D721Med (cell line): ENCODE data around the gene SIKE1.
"Not testable (repeated sequence)": the region's sequence is repeated elsewhere in the genome, so short reads cannot be mapped to it uniquely, and the experiment has no call there.

Source experiments
- DNase-seq: peaks from one replicate; pipeline ENCODE4 v3.0.0; 2011; ENCODE audit warnings: low spot score; ENCODE audit not compliant: insufficient read length
- FAIRE-seq: peaks from 2 replicates; lab custom pipeline; 2011; peaks lifted over from hg19 to GRCh38; lab: Jason Lieb, UNC
- CTCF ChIP-seq: IDR thresholded peaks from 2 replicates; pipeline ENCODE4 v1.5.1; 2012; ENCODE audit warnings: mild to moderate bottlenecking, control low read depth; ENCODE audit not compliant: insufficient read depth; ENCODE audit errors: missing control alignments

SIKE1 gene

GRCh38 chr1:114794038-114794437 is 13.6 kb upstream of the SIKE1 start:
- FAIRE-seq (no peak), DNase-seq (no peak)
- no peak for TF ChIP-seq CTCF

DNA sequence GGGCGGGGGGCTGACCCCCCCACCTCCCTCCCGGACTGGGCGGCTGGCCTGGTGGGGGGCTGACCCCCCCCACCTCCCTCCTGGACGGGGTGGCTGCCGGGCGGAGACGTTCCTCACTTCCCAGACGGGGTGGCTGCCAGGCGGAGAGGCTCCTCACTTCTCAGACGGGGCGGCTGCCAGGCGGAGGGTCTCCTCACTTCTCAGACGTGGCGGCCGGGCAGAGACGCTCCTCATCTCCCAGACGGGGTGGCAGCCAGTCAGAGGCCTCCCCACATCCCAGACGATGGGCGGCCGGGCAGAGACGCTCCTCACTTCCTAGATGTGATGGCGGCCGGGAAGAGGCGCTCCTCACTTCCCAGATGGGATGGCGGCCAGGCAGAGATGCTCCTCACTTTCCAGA is 10.1 kb upstream of the SIKE1 start:
- DNase-seq, FAIRE-seq: not testable (repeated sequence)

GRCh38 chr1:114786440-114786839 is 6.0 kb upstream of the SIKE1 start:
- FAIRE-seq, DNase-seq: not testable (repeated sequence)

GRCh38 chr1:114782476-114782875 is 2.0 kb upstream of the SIKE1 start:
- no peak for FAIRE-seq
- TF ChIP-seq CTCF, result no peak

DNA sequence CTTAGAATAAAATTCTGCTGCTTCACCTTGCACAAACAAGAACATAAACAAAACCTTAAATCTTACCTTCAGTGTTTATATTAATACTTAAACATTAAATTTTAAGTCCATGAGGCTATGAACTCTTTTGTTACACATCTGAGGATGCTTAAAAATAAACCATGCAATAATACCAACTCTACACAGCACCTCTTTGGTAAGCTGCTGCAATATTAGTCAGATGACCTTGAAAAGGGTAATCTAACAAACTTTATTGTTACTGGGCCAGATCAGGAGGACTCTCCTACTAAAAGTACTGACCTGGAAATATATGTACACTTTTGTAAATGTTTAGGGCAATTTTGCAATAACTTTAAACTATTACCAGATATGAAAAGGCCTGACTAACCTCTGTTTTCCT is 763 bp downstream of the SIKE1 start:
- FAIRE-seq, result no peak
- TF ChIP-seq CTCF, result no peak
- DNase-seq, result no peak

More at GRCh38 chr1:114782476-114782875, 2.0 kb upstream of the SIKE1 start:
- no peak for DNase-seq

DNA sequence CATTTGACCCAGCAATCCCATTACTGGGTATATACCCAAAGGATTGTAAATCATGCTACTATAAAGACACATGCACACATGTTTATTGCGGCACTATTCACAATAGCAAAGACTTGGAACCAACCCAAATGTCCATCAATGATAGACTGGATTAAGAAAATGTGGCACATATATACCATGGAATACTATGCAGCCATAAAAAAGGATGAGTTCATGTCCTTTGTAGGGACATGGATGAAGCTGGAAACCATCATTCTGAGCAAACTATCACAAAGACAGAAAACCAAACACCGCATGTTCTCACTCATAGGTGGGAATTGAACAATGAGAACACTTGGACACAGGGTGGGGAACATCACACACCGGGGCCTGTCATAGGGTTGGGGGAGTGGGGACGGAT is 3.8 kb downstream of the SIKE1 start:
- DNase-seq, FAIRE-seq: not testable (repeated sequence)

GRCh38 chr1:114771992-114772391 is 8.5 kb downstream of the SIKE1 start:
- DNase-seq (no peak), FAIRE-seq (no peak)
- TF ChIP-seq CTCF, result no peak

GRCh38 chr1:114770989-114771388 is 9.5 kb downstream of the SIKE1 start:
- FAIRE-seq, result no peak

More at GRCh38 chr1:114770989-114771388, 9.5 kb downstream of the SIKE1 start:
- TF ChIP-seq CTCF, result no peak
- no peak for DNase-seq
